B cell (primary cell): ENCODE data around the gene KRT84. TPM values are rescaled to one million over a fixed set of nuclear protein-coding genes. Genes with fewer than 3 reads are reported as not detected.

Source experiments
- ATAC-seq: fragments of 200-7000 bp; cut with Tn5 transposase; one replicate; pipeline ENCODE4 v1.10.0; 2021; ENCODE audit warnings: low read depth, mild to moderate bottlenecking, moderate number of reproducible peaks, moderate library complexity
- CTCF ChIA-PET: fragments of 350-600 bp; sonication (Branson Sonifier 250); formaldehyde crosslinking; loops from one replicate; lab custom pipeline; 2021; ENCODE audit warnings: antibody characterized with exemption, inconsistent platforms; lab: Charles Lee
- POLR2A ChIA-PET: fragments of 350-600 bp; sonication (Branson Sonifier 250); formaldehyde crosslinking; loops from one replicate; lab custom pipeline; 2021; ENCODE audit warnings: antibody characterized with exemption; lab: Charles Lee
- DNase-seq: peaks from one replicate; pipeline ENCODE4 v3.0.0; 2013
- H2AFZ ChIP-seq: 2 replicates; pipeline ENCODE4 v1.6.1; 2012; ENCODE audit warnings: mild to moderate bottlenecking, low read depth, low read length; ENCODE audit not compliant: insufficient read depth, poor library complexity, severe bottlenecking
- H3K27ac ChIP-seq, 2 donors: 1 replicate in 1 of 2; 2 replicates in 1 of 2; pipeline ENCODE4 v1.5.1; 2012 to 2013; ENCODE audit warnings: low read length in 2 of 2, mild to moderate bottlenecking in 2 of 2, moderate library complexity in 1 of 2
- H3K27me3 ChIP-seq, 4 experiments: fragments of 200-600 bp in 1 of 4; sonication (generic) in 1 of 4; replicated peaks in 1 of 4; 1 replicate in 2 of 4; 2 replicates in 2 of 4; pipeline versions ENCODE4 v1.6.1 to v1.7.0; 2013 to 2016; ENCODE audit warnings: low read length in 3 of 4, mild to moderate bottlenecking in 2 of 4, mixed read lengths in 1 of 4, moderate library complexity in 1 of 4; ENCODE audit not compliant: insufficient read depth in 4 of 4, control insufficient read depth in 3 of 4; ENCODE audit errors: control extremely low read depth in 1 of 4
- H3K36me3 ChIP-seq, 2 experiments: replicated peaks in 1 of 2; 1 replicate in 1 of 2; 2 replicates in 1 of 2; pipeline versions ENCODE4 v1.6.1 to v1.7.1; 2013; ENCODE audit warnings: low read length in 1 of 2; ENCODE audit not compliant: insufficient read depth in 2 of 2, control insufficient read depth in 1 of 2; ENCODE audit errors: control extremely low read depth in 1 of 2, extremely low read depth in 1 of 2
- H3K4me1 ChIP-seq, 2 donors: fragments of 200-600 bp in 1 of 2; sonication (generic) in 1 of 2; 1 replicate in 1 of 2; 2 replicates in 1 of 2; pipeline versions ENCODE4 v1.5.1 to v1.6.1; 2013 to 2017; ENCODE audit warnings: low read length in 2 of 2; ENCODE audit not compliant: control insufficient read depth in 2 of 2, insufficient read depth in 2 of 2
- H3K4me2 ChIP-seq: replicated peaks from 2 replicates; pipeline ENCODE3; 2012; ENCODE audit warnings: mild to moderate bottlenecking, low read depth, low read length; ENCODE audit not compliant: poor library complexity, severe bottlenecking
- H3K4me3 ChIP-seq, 5 experiments: fragments of 200-600 bp in 1 of 5; sonication (generic) in 1 of 5; 1 replicate in 3 of 5; 2 replicates in 2 of 5; pipeline versions ENCODE4 v1.5.1 to v1.7.0; 2011 to 2016; ENCODE audit warnings: low read length in 4 of 5, mild to moderate bottlenecking in 4 of 5, low read depth in 2 of 5, control low read depth in 1 of 5, moderate library complexity in 1 of 5; ENCODE audit not compliant: insufficient read depth in 1 of 5; ENCODE audit errors: control extremely low read depth in 1 of 5, extremely low read depth in 1 of 5
- H3K79me2 ChIP-seq: fragments of 200-600 bp; sonication (generic); one replicate; pipeline ENCODE4 v1.6.0; 2016; ENCODE audit warnings: low read length; ENCODE audit not compliant: control insufficient read depth, insufficient read depth
- H3K9ac ChIP-seq: fragments of 200-600 bp; sonication (generic); 2 replicates; pipeline ENCODE4 v1.6.1; 2017; ENCODE audit warnings: mild to moderate bottlenecking, low read length, moderate library complexity
- H3K9me3 ChIP-seq, 3 donors: one replicate each; pipeline versions ENCODE4 v1.6.1 to v1.7.1; 2013; ENCODE audit warnings: low read length in 2 of 3; ENCODE audit not compliant: control insufficient read depth in 2 of 3, insufficient read depth in 1 of 3; ENCODE audit errors: control extremely low read depth in 1 of 3
- H4K20me1 ChIP-seq: 2 replicates; pipeline ENCODE4 v1.6.0; 2012; ENCODE audit warnings: mild to moderate bottlenecking, low read length; ENCODE audit not compliant: insufficient read depth, control insufficient read depth, poor library complexity, severe bottlenecking
- H3K27ac Mint-ChIP-seq: one replicate; pipeline ENCODE4 v1.8.0; 2021; ENCODE audit warnings: mixed read lengths
- H3K27me3 Mint-ChIP-seq: one replicate; pipeline ENCODE4 v1.8.0; 2021; ENCODE audit warnings: mixed read lengths
- H3K4me1 Mint-ChIP-seq: one replicate; pipeline ENCODE4 v1.8.0; 2021; ENCODE audit warnings: mixed read lengths
- H3K4me3 Mint-ChIP-seq: one replicate; pipeline ENCODE4 v1.8.0; 2021; ENCODE audit warnings: mixed read lengths
- H3K9me3 Mint-ChIP-seq: one replicate; pipeline ENCODE4 v1.8.0; 2022; ENCODE audit warnings: mixed read lengths; ENCODE audit not compliant: insufficient read depth
- EZH2 ChIP-seq: IDR thresholded peaks from 2 replicates; pipeline ENCODE4 v1.6.1; 2012; ENCODE audit warnings: borderline replicate concordance, low read depth, mild to moderate bottlenecking, moderate library complexity, low read length; ENCODE audit not compliant: insufficient read depth, poor library complexity, severe bottlenecking
- WGBS: methylation state at CpG from one replicate; pipeline ENCODE4 v1.1.5; 2013; ENCODE audit warnings: missing lambda C conversion rate; ENCODE audit not compliant: insufficient coverage; 5-methylcytosine and 5-hydroxymethylcytosine counted together
- intact Hi-C: fragments of 100-400 bp; cut with micrococcal nuclease; formaldehyde crosslinking; loops from one replicate; pipeline ENCODE4 v1.10.0; 2022
- polyA plus RNA-seq: library from polyadenylated mRNA; depleted of rRNA; stranded (reverse); fragments of >200 nt; gene quantifications from 2 replicates; pipeline ENCODE4 v1.2.3, GENCODE V29; 2012
- total RNA-seq, 2 donors: library from RNA; stranded (reverse); fragments of 120-200 nt in 1 of 2; gene quantifications; 1 replicate in 1 of 2; 2 replicates in 1 of 2; pipeline versions ENCODE4 v1.2.3 to v1.2.4, GENCODE V29; 2013 to 2022
- TF ChIP-seq, protein P1 (sequence below): fragments of 200-600 bp; IDR thresholded peaks from one replicate; pipeline ENCODE4 v1.8.0; 2022; ENCODE audit warnings: antibody characterized with exemption, mild to moderate bottlenecking

KRT84 gene
- total and polyA plus RNA-seq, 2 donors (not counting 1 experiment from before 2014, with no cell fraction given): not detected

DNA sequence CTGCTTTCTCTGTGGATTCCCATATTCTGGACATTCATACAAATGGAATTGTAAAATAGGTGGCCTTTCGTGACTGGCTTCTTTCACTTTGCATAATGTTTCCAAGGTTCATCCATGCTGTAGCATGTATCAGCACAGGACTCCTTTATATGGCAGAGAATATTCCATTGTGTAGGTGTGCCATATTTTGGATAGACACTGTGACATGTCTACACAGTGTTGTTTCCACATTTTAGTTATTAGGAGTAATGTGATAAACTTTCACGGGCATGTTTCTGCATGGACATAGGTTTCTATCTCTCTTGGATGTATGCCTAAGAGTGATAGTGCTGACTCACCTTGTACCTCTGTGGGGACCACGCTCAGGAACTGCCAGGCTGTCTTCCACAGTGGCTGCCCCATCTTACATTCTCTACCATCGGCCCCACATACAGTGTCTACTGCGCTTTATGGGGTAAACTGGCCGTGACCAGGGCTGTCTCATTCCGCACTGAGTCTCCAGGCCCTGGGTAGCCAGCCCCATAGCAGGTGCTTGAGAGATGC, 7.1 kb upstream of the KRT84 start:
- POLR2A ChIA-PET: no interaction called here
- Histone ChIP-seq H3K9ac (no peak overlapping the region), H3K9me3 (no peaks in the 10 kb centered on the region), H3K27me3 (peaks cover 0 to 4% (median 0%) of the 10 kb centered on the region in 4 experiments), H3K4me2 (no peak overlapping the region), H3K4me1 (no peaks in the 10 kb centered on the region), H3K36me3 (no peaks in the 10 kb centered on the region), H4K20me1 (no peaks in the 10 kb centered on the region), H3K4me3 (no peak overlapping the region), H3K27ac (no peak overlapping the region), H2AFZ (no peak overlapping the region), H3K79me2 (no peaks in the 10 kb centered on the region)
- no peak for ATAC-seq
- H3K9me3 Mint-ChIP-seq: no peaks in the 10 kb centered on the region
- no peak overlapping the region for H3K4me3 Mint-ChIP-seq
- intact Hi-C loops: no loop called here
- no peak overlapping the region for H3K27ac Mint-ChIP-seq
- DNase-seq: no peak
- WGBS: 72% methylated on average over 3 of the region's 7 CpGs
- no peak for TF ChIP-seq EZH2
- TF ChIP-seq, protein P1, sequence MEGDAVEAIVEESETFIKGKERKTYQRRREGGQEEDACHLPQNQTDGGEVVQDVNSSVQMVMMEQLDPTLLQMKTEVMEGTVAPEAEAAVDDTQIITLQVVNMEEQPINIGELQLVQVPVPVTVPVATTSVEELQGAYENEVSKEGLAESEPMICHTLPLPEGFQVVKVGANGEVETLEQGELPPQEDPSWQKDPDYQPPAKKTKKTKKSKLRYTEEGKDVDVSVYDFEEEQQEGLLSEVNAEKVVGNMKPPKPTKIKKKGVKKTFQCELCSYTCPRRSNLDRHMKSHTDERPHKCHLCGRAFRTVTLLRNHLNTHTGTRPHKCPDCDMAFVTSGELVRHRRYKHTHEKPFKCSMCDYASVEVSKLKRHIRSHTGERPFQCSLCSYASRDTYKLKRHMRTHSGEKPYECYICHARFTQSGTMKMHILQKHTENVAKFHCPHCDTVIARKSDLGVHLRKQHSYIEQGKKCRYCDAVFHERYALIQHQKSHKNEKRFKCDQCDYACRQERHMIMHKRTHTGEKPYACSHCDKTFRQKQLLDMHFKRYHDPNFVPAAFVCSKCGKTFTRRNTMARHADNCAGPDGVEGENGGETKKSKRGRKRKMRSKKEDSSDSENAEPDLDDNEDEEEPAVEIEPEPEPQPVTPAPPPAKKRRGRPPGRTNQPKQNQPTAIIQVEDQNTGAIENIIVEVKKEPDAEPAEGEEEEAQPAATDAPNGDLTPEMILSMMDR: no peak
- H3K27me3 Mint-ChIP-seq: peaks cover 10% of the 10 kb centered on the region
- no peaks in the 10 kb centered on the region for H3K4me1 Mint-ChIP-seq
- CTCF ChIA-PET: no interaction called here

DNA sequence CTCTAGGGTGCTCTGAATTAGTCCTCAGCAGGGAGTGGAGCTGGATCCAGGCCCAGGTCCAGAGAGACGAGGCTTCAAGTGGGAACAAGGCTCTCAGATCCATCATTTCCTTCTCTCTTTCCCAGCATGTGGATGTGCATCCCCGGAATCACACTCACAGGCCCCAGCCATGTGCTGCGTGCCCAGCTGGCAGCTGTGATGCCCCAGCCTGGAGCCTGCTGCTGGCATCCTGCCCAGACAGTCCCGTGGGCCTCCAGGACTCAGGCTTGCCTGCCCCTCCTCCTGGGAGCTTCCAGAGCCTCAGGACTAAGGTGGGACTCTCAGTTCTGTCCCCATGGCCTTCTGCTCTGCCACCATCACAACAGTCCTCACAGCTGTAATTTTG, 6.2 kb upstream of the KRT84 start:
- Histone ChIP-seq H3K4me3 (no peak overlapping the region), H2AFZ (no peak overlapping the region), H3K79me2 (no peaks in the 10 kb centered on the region), H3K36me3 (no peaks in the 10 kb centered on the region), H3K9ac (no peak overlapping the region), H4K20me1 (no peaks in the 10 kb centered on the region), H3K27ac (no peak overlapping the region), H3K9me3 (no peaks in the 10 kb centered on the region), H3K4me2 (no peak overlapping the region), H3K27me3 (peaks cover 0 to 4% (median 0%) of the 10 kb centered on the region in 4 experiments), H3K4me1 (no peaks in the 10 kb centered on the region)
- CTCF ChIA-PET: interaction anchor here (1.5 kb wide), 1 partner anchor 11 kb away, joined by 3 read pairs; no protein-coding TSS in a partner anchor
- POLR2A ChIA-PET: no interaction called here
- no peaks in the 10 kb centered on the region for H3K4me1 Mint-ChIP-seq
- intact Hi-C loops: no loop called here
- 59% methylated on average over 4 of the region's 4 CpGs for WGBS
- peaks cover 10% of the 10 kb centered on the region for H3K27me3 Mint-ChIP-seq
- no peak overlapping the region for H3K27ac Mint-ChIP-seq
- H3K4me3 Mint-ChIP-seq: no peak overlapping the region
- H3K9me3 Mint-ChIP-seq: no peaks in the 10 kb centered on the region
- TF ChIP-seq EZH2: no peak
- TF ChIP-seq, protein P1: no peak
- no peak for DNase-seq
- no peak for ATAC-seq
